ENCODE data around the gene HSBP1L1.

Gene HSBP1L1

GRCh38 chr18:79961527-79962291, 2.7 kb upstream of the HSBP1L1 start:
- DNase-seq: no peak

- DNase-seq: no peak
Observed at GRCh38 chr18:79962311-79962710, 2.1 kb upstream of the HSBP1L1 start.

- DNase-seq: peak; percentile 69
Observed at GRCh38 chr18:79962835-79963657, 1.4 kb upstream of the HSBP1L1 start.

- no peak for DNase-seq
Observed at GRCh38 chr18:79963658-79964329, 649 bp upstream of the HSBP1L1 start.

GRCh38 chr18:79965119-79965902, 868 bp downstream of the HSBP1L1 start:
- peak; percentile 22 for DNase-seq

GRCh38 chr18:79970419-79971133, 6.1 kb downstream of the HSBP1L1 start:
- DNase-seq: no peak

- no peak for DNase-seq
Observed at GRCh38 chr18:79971211-79971952, 6.9 kb downstream of the HSBP1L1 start.

GRCh38 chr18:79971986-79972385, 7.5 kb downstream of the HSBP1L1 start:
- DNase-seq: no peak

GRCh38 chr18:79972720-79973119, 8.3 kb downstream of the HSBP1L1 start:
- DNase-seq: no peak

GRCh38 chr18:79973517-79973916, 9.1 kb downstream of the HSBP1L1 start:
- no peak for DNase-seq

- DNase-seq: no peak
Observed at GRCh38 chr18:79974025-79974654, 9.7 kb downstream of the HSBP1L1 start.

GRCh38 chr18:79975043-79975442, 10.6 kb downstream of the HSBP1L1 start:
- DNase-seq: no peak

GRCh38 chr18:79975985-79976680, 11.7 kb downstream of the HSBP1L1 start:
- no peak for DNase-seq

GRCh38 chr18:79979843-79980242, 15.4 kb downstream of the HSBP1L1 start:
- no peak for DNase-seq

GRCh38 chr18:79980585-79980984, 16.1 kb downstream of the HSBP1L1 start:
- DNase-seq: no peak

GRCh38 chr18:79982736-79983135, 18.3 kb downstream of the HSBP1L1 start:
- no peak for DNase-seq

- no peak for DNase-seq
Observed at GRCh38 chr18:79983253-79983652, 18.8 kb downstream of the HSBP1L1 start.

GRCh38 chr18:79983793-79984192, 19.4 kb downstream of the HSBP1L1 start:
- DNase-seq: no peak

- DNase-seq: no peak
Observed at GRCh38 chr18:79985172-79985571, 20.7 kb downstream of the HSBP1L1 start.

GRCh38 chr18:79986726-79987125, 22.3 kb downstream of the HSBP1L1 start:
- DNase-seq: no peak

Measured in CD4-positive, alpha-beta T cell treated with Interleukin-12 subunit alpha and Interleukin-12 subunit beta, for 1 hour (primary cell).